K562 (cell line): Measurements from ENCODE around the gene PLEKHM3. TPM values are rescaled to one million over a fixed set of nuclear protein-coding genes. Genes with fewer than 3 reads are reported as not detected.

Experiments
- CSDE1 ChIP-seq, 2 experiments: fragments of 450-650 bp; IDR thresholded peaks; 2 replicates each; pipeline ENCODE4 v1.6.1; 2016; ENCODE audit warnings: mild to moderate bottlenecking in 1 of 2
- ILF3 ChIP-seq: fragments of 450-650 bp; IDR thresholded peaks from 2 replicates; pipeline ENCODE4 v1.6.1; 2018; ENCODE audit warnings: antibody characterized with exemption, mild to moderate bottlenecking, moderate library complexity, borderline replicate concordance
- JUNB ChIP-seq: fragments of 450-650 bp; formaldehyde crosslinking; conservative IDR thresholded peaks from 2 replicates; pipeline ENCODE4 v1.4.0; 2020; ENCODE audit warnings: mild to moderate bottlenecking
- NR4A1 ChIP-seq, 2 experiments: fragments of 250-450 bp in 1 of 2; fragments of 450-650 bp in 1 of 2; sonication (Bioruptor Pico) in 1 of 2; IDR thresholded peaks; 2 replicates each; pipeline versions ENCODE4 v1.4.0 to v1.6.1; 2016 to 2020; ENCODE audit warnings: mild to moderate bottlenecking in 2 of 2, missing compliant biosample characterization in 1 of 2, missing genetic modification characterization in 1 of 2, moderate library complexity in 1 of 2
- ZNF239 ChIP-seq: fragments of 250-450 bp; sonication (Bioruptor Pico); IDR thresholded peaks from 2 replicates; pipeline ENCODE4 v1.4.0; 2020; ENCODE audit warnings: mild to moderate bottlenecking
- polyA plus RNA-seq, 8 experiments: library from polyadenylated mRNA; depleted of rRNA in 4 of 8; stranded (reverse) in 5 of 8; unstranded in 3 of 8; fragments of >200 nt; fragmentation: Nextera tagmentation in 2 of 8; fragmentation: Illumina TruSeq in 1 of 8; extraction: Ambion mirVana in 2 of 8; extraction: Trizol in 1 of 8; gene quantifications; 2 replicates each; pipeline versions ENCODE4 v1.2.1 to v1.2.3, GENCODE V29; 2011 to 2014; ENCODE audit warnings: inconsistent platforms in 1 of 8, missing spikeins in 1 of 8
- total RNA-seq, 7 experiments: library from RNA; depleted of rRNA in 6 of 7; stranded (reverse); fragments of >200 nt in 6 of 7; fragmentation: Illumina TruSeq in 2 of 7; extraction: Trizol in 2 of 7; gene quantifications; 2 replicates each; pipeline versions ENCODE4 v1.2.1 to v1.2.3, GENCODE V29; 2011 to 2021; ENCODE audit warnings: low replicate concordance in 1 of 7
- TF ChIP-seq, protein P1 (sequence below), 2 experiments: fragments of 450-650 bp in 1 of 2; sonication (generic) in 1 of 2; formaldehyde crosslinking in 1 of 2; IDR thresholded peaks; 2 replicates each; pipeline versions ENCODE4 v1.7.1 to v1.9.0; 2016 to 2022; ENCODE audit warnings: inconsistent platforms in 1 of 2, mild to moderate bottlenecking in 1 of 2, missing genetic modification reagents in 1 of 2
- TF ChIP-seq, protein P2 (sequence below): fragments of 450-650 bp; conservative IDR thresholded peaks from 2 replicates; pipeline ENCODE4 v1.6.1; 2016; ENCODE audit warnings: missing genetic modification characterization, low read depth, mild to moderate bottlenecking, control low read depth, missing compliant biosample characterization
- TF ChIP-seq, protein P3 (sequence below): sonication (generic); formaldehyde crosslinking; IDR thresholded peaks from 2 replicates; pipeline ENCODE4 v1.8.1; 2023; ENCODE audit warnings: missing genetic modification reagents, mild to moderate bottlenecking, borderline replicate concordance

PLEKHM3 gene
- total and polyA plus RNA-seq, 9 of the 15 experiments (the other 6 are each of a cell fraction or from before 2014, with no cell fraction given): 0.24 to 1.6 (median 1.0) TPM

DNA sequence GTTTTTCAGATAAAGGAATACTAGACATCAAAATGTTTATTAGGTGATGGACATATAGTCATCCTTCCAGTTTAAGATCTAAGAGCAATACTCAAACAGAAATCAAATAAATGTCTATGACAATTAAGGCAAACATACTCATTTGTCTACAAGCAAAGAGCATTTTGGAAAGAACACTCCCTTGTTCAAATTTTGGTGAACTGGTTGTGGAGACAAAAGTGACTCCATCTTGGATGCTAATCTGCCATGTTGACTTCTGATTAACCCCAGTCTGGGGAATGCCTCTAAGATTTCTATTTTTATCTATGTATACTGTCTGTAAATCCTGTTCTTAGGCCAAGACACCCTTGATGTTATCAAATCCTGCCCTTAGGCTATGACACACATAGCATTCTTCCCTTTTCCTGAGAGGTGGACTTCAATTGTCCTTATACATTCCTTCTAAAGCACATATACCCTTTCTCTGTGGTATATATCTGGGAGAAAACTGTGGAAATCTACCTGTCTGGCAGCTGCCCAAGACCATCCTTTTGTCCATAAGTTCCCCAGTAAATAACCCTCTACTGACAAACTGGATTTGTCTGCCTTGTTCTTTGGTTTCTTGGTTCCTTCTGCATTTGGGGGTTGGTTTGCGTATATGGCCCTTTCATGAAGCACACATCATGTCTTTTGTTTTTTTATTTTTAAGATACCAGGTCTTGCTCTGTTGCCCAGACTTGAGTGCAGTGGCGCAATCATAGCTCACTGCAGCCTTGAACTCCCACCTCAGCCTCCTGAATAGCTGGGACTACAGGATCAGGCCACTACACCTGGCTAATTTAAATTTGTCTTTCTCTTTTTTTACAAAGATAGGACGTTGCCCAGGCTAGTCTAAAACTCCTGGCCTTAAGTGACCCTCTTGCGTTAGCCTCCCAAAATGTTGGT lies 12.5 kb upstream of the PLEKHM3 start (continued):
- TF ChIP-seq, protein P1, sequence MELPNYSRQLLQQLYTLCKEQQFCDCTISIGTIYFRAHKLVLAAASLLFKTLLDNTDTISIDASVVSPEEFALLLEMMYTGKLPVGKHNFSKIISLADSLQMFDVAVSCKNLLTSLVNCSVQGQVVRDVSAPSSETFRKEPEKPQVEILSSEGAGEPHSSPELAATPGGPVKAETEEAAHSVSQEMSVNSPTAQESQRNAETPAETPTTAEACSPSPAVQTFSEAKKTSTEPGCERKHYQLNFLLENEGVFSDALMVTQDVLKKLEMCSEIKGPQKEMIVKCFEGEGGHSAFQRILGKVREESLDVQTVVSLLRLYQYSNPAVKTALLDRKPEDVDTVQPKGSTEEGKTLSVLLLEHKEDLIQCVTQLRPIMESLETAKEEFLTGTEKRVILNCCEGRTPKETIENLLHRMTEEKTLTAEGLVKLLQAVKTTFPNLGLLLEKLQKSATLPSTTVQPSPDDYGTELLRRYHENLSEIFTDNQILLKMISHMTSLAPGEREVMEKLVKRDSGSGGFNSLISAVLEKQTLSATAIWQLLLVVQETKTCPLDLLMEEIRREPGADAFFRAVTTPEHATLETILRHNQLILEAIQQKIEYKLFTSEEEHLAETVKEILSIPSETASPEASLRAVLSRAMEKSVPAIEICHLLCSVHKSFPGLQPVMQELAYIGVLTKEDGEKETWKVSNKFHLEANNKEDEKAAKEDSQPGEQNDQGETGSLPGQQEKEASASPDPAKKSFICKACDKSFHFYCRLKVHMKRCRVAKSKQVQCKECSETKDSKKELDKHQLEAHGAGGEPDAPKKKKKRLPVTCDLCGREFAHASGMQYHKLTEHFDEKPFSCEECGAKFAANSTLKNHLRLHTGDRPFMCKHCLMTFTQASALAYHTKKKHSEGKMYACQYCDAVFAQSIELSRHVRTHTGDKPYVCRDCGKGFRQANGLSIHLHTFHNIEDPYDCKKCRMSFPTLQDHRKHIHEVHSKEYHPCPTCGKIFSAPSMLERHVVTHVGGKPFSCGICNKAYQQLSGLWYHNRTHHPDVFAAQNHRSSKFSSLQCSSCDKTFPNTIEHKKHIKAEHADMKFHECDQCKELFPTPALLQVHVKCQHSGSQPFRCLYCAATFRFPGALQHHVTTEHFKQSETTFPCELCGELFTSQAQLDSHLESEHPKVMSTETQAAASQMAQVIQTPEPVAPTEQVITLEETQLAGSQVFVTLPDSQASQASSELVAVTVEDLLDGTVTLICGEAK (IDR thresholded peaks at IDR 0.05): no peak
- TF ChIP-seq, protein P1 (CRISPR knock-in tag; IDR thresholded peaks at IDR 0.05): no peak
- TF ChIP-seq NR4A1 (CRISPR knock-in tag; IDR thresholded peaks at IDR 0.05): no peak
- TF ChIP-seq NR4A1 (tag; IDR thresholded peaks at IDR 0.05): 0 out of 2 replicates have a peak, but pooled peaks have one; percentile 35
- TF ChIP-seq, protein P2, sequence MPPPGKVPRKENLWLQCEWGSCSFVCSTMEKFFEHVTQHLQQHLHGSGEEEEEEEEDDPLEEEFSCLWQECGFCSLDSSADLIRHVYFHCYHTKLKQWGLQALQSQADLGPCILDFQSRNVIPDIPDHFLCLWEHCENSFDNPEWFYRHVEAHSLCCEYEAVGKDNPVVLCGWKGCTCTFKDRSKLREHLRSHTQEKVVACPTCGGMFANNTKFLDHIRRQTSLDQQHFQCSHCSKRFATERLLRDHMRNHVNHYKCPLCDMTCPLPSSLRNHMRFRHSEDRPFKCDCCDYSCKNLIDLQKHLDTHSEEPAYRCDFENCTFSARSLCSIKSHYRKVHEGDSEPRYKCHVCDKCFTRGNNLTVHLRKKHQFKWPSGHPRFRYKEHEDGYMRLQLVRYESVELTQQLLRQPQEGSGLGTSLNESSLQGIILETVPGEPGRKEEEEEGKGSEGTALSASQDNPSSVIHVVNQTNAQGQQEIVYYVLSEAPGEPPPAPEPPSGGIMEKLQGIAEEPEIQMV (tag): 0 out of 2 replicates have a peak, but pooled peaks have one; percentile 39
- TF ChIP-seq CSDE1 (IDR thresholded peaks at IDR 0.05): no peak
- no peak for TF ChIP-seq ILF3
- TF ChIP-seq JUNB: no peak
- TF ChIP-seq, protein P3, sequence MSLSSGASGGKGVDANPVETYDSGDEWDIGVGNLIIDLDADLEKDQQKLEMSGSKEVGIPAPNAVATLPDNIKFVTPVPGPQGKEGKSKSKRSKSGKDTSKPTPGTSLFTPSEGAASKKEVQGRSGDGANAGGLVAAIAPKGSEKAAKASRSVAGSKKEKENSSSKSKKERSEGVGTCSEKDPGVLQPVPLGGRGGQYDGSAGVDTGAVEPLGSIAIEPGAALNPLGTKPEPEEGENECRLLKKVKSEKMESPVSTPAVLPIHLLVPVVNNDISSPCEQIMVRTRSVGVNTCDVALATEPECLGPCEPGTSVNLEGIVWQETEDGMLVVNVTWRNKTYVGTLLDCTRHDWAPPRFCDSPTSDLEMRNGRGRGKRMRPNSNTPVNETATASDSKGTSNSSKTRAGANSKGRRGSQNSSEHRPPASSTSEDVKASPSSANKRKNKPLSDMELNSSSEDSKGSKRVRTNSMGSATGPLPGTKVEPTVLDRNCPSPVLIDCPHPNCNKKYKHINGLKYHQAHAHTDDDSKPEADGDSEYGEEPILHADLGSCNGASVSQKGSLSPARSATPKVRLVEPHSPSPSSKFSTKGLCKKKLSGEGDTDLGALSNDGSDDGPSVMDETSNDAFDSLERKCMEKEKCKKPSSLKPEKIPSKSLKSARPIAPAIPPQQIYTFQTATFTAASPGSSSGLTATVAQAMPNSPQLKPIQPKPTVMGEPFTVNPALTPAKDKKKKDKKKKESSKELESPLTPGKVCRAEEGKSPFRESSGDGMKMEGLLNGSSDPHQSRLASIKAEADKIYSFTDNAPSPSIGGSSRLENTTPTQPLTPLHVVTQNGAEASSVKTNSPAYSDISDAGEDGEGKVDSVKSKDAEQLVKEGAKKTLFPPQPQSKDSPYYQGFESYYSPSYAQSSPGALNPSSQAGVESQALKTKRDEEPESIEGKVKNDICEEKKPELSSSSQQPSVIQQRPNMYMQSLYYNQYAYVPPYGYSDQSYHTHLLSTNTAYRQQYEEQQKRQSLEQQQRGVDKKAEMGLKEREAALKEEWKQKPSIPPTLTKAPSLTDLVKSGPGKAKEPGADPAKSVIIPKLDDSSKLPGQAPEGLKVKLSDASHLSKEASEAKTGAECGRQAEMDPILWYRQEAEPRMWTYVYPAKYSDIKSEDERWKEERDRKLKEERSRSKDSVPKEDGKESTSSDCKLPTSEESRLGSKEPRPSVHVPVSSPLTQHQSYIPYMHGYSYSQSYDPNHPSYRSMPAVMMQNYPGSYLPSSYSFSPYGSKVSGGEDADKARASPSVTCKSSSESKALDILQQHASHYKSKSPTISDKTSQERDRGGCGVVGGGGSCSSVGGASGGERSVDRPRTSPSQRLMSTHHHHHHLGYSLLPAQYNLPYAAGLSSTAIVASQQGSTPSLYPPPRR (CRISPR knock-in tag): no peak
- peak; percentile 68 for TF ChIP-seq ZNF239
